ENCODE measurements around the gene RHOT2.
A peak's percentile ranks its signal among the peaks of the same experiment; 100 is the strongest.

The RHOT2 gene

DNA sequence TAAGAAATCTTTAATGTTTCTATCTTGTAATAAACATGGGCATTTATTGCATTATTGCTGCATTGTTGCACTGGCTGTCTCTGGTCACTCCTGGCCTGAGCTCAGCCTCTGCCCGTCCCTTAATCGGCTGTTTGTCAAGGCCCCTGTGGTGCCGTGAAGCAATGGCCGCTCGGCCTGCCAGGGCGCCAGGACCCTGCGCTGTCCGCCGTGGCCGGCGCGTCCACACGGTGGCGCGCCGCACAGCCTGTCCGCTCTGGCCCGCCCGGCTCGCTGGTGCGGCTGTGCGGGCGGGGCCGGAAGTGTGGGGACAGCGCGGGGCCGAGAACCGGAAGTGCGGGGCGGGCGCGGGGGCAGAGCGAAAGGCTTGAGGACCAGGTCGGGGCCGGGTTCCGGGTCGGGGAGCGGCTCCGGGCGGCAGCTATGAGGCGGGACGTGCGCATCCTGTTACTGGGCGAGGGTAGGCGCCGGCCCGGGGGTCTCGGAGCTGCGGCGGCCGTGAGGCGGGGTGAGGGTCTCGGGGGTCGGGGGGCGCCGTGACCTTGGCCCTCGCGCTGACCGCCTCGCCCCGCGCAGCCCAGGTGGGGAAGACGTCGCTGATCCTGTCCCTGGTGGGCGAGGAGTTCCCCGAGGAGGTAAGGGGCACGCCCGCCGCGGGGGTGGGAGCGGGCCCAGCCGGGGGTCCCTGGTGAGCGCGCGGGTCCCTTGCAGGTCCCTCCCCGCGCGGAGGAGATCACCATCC is at the start of gene RHOT2:
Gene RHOT2, plus strand, starts transcription at position 353 of the 739 bp plus-strand sequence. Its CDS starts 68 bp downstream, at position 421.
- DNase-seq = peak; percentile 90

DNA sequence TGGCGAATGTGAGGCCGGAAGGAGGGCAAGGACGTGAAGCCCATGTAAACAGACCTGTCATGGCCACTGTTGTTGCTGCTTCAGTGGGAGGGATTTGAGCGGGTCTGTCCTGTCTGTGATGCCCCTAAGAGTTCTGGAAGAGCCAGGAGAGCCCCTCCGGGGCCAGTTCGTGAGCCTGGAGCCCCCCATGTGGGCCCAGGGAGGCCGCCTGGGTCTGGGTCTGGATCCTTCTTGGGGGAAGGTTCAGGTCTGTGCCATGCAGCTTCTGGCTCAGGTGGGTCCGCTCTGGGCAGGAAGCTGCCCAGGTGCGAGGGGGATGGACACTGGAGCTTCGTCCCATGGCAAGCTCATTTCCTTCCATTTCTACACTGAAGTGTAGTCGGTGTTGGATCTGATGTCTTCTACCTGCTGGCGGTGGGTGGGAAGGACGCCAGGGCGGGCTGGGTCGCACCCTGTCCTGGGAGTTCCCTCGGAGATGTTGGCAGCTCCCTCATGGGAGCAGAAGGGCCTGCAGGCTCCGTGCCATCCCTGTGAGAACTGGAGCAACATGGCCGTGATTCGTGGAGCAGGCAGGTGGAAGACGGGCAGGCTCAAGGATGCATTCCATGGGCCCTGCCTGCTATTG is 48.3 kb upstream of the RHOT2 start:
- DNase-seq = no peak

DNA sequence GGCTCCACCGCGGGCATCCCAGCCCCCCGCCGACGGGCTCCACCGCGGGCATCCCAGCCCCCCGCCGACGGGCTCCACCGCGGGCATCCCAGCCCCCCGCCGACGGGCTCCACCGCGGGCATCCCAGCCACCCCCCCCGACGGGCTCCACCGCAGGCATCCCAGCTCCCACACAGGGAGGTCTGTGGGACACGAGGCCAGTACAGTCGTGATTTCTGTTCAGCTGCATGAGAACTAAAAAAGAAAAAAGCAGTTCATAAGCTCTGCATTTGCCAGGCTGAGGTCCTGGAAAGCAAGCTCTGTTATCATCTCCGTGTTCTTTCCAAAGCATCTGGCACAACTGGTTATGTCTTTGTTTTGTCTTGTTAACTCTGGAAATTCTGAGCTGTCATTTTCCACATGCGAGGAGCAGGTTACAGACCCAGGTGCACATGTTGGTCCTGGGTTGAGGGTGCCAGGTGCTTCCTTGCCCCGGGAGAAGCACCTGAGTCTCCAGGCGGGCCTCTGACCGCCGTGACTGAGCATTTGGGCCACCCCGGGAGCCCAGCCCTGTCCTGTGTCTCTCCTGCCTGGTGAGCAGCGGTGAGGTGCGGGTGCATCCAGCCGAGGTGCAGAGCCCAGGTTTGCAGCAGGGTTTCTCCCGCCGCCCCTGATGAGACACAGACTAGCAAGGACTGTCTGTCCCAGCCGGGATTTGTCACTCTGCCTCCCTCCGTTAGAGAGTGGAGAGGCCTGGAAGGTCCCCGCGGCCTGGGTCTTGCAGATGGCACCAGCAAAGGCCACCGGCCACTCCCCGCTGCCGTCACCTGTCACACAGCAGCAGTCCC is 47.0 kb upstream of the RHOT2 start:
- DNase-seq = no peak

DNA sequence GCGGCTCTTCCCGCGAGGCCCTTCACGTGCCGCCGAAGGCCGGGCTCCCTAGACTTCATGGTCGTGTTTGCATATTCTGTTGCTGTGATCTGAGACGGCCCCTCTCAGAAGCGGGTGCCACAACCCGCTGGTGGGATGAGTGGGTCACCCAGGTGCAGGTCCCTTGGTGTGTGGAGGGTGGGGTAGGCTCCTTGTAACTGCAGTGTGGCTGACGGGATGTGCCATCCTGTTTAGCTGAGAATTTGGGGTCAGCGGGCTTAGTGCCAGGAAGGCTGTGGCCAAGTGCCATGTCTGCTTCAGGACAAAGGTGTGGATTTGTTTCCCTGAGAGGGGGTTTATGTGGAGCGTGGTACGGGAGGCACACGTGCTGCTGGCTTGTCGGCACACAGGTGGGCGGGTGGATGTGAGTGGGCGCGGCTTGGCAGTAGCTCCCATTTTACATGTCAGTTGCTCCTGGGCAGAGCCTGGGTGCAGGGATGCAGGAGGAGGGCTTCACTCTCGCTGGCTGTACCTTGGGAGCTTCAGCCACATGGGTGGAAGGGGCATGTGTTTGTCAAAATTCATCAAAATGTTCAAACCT is 46.3 kb upstream of the RHOT2 start:
- DNase-seq = peak; percentile 45

DNA sequence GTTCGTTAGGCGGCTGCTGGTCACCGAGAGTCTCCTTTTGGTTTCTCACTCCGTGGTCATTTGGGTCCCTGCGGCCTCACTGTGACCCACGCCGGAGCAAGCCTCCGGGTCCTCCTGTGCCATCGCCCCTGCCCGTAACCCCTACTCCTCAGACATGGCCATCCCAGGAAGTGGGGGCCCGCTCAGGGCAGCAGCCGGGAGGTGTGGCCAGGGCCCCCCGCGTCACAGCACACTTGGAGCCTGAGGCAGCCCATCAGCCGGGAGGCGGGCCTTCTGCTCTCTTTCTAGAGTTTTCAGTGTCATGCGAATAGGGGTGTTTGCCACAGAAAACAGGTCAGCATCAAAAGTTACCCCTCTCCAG is 45.0 kb upstream of the RHOT2 start:
- DNase-seq = no peak

DNA sequence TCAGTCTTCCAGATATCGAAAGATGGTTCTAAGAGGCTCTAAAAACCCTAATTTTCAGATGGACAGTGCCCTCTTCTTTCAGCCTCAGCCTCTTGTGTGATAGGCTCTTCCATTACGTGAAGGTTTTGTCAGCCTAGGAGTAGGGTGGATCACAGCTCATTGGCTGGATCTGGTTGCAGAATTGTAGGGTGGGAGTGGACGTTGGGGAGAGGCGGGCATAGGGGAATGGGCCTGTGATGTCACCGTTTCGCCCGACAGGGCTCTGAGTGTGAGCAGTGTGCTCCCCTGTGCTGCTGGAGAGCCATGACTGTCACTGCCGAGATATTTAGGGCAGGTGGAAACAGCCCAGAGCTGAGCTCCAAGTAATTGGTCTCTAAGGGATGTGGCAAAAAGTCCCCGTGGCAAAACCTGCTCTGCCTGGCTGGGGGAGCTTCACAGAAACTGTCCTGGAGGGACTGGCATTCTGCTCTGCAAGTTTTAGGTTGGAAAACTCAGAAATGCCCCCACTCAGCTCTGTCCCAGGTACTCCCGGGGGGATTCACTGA is 43.3 kb upstream of the RHOT2 start:
- no peak for DNase-seq

DNA sequence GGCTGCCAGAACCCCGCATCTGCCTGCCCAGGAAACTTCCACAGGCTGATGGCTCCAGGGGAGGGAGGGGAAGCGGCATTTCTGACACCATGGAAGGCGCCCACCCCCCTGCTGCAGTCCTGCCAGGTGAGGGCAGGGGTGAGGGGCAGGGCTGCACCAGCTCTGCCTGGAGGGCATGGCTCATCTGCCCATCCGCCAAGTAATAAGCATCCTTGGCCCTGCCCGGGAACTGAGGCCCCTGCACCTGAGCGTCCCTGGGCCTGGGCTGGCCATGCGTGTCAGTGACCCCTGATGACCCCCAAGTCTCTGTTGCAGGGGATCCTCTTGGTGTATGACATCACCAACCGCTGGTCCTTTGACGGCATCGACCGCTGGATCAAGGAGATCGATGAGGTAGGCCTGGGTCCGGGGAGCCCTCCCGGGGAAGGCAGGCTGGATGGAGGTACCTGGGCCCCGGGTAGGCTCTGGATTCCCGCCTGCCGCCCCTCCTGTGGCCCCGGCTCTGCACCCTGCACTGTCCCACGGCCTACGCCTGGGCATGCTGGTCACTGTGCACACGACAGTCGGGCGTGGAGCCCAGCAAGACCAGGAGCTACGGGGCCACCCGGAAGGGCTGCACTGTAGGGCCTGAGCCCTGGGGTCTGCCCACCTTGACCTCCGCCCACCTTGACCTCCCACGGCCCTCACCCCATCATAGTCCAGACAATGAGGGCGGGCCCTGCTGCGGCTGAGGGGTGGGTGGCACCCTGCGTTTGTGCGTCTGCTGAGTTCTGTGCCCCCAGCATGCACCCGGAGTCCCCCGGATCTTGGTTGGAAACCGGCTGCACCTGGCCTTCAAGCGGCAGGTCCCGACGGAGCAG is 42.6 kb upstream of the RHOT2 start:
- DNase-seq = no peak

DNA sequence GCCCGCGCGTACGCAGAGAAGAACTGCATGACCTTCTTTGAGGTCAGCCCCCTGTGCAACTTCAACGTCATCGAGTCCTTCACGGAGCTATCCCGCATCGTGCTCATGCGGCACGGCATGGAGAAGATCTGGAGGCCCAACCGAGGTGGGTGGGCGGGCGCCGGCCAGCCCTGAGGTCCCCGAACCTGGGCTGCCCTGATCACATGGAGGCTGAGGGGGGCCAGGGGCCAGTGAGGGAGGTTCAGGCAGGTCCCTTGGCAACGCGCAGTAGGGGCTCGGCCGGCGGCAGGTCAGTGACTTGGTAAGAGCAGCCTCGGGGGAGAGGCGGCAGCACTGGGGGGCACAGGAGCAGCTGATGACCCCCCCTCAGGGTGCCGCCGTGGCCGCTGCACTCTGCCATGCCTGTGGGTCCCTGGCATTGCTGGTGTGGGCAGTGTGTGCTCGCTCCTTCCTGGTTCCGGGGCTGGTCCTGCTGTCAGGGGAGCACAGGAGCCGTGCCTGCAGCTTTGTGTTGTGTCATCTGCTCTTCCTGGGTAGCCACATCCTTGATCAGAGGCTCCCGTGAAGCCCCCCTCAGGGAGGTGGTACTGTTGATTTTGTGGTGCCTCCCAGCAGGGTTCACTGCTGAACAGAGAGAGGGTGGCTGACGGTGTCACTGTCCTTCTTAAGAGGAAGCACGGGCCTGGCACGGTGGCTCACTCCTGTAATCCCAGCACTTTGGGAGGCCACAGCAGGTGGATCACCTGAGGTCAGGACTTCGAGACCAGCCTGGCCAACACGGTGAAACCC is 41.8 kb upstream of the RHOT2 start:
- DNase-seq = no peak

DNA sequence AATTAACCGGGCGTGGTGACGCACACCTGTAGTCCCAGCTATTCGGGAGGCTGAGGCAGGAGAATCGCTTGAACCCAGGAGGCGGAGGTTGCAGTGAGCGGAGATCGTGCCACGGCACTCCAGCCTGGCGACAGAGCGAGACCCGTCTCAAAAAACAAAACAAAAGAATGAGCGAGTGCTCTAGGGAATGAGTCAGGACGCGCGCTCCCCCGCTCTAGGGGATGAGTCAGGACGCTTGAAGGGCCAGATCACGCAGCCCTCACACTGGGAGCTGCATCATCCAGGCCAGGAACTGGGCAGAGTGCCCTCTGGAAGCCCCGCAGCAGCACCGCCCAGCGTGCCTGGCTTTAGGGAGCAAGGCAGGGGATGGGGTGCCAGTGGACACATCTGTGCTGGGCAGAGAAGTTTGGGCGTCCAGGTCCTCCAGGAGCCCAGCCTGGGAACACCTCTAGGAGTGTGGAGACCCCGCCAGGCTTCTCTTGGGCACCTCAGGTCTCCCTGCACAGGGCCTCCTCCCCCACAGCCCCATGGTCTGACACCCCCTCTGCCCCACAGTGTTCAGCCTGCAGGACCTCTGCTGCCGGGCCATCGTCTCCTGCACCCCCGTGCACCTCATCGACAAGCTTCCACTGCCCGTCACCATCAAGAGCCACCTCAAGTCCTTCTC is 41.0 kb upstream of the RHOT2 start:
- no peak for DNase-seq

DNA sequence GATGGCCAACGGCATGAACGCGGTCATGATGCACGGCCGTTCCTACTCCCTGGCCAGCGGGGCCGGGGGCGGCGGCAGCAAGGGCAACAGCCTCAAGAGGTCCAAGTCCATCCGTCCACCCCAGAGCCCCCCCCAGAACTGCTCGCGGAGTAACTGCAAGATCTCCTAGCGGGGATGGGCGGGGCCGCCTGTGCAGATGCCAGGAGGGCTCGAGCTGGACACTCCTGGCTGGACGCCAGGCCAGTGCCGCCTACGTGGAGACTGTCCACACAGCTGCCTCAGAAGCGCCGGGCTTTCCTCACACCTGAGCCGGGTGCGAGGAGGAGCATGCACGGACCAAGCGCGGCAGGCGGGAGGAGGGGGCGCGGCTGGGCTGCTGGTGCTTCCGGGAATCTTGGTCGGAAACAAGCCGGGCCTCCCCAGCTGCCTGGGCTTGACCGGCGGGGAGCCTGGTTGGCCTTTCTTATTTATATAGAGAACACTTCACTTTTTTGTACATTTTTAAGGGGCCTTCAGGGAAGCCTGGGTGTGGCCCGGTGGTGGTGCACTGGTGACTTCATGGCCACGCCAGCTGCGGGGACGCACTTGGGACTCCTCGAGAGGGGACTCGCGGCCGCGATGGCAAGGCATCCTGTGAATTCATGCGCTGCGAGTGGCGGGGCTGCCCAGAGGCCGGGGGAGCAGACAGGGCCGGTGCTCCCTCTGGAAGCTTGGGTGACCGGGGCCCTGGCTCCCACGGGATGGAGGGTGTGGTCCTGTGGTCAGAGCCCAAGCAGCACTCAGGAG is 40.3 kb upstream of the RHOT2 start:
- DNase-seq = no peak

DNA sequence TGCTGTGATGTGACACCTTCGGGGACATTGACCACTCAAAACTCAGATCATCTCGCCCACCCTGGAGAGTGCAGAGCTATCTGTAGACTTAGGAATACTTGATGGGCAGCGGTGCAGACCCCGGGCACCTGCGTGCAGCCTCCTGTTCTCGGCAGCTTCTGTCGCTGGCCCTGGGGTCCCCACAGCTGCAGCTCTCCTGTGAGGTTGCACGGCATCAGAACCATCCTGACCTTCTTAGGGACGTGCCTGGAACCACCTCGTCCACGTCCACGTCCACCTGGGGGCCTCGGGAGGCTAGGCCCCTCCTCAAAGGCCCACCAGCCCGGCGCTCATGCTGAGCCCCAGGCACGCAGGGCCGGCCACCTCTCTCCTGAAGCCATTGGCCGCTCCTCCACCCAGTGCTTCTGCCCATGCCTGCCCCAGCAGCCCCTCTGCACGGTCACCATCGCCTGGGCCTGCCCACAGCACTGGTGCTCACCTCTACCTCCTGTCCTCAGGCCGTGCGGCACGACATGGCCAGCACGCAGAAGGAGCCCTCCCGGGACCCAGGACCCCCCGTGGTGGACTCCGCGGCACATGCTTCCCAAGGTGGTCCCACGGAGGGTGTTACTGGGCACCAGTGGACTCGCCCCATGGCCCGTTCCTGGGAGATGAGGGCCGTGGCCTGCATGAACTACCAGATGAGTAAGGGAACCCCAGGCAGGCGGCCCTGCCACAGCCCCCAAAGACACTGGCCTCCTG is 39.4 kb upstream of the RHOT2 start:
- no peak for DNase-seq

DNA sequence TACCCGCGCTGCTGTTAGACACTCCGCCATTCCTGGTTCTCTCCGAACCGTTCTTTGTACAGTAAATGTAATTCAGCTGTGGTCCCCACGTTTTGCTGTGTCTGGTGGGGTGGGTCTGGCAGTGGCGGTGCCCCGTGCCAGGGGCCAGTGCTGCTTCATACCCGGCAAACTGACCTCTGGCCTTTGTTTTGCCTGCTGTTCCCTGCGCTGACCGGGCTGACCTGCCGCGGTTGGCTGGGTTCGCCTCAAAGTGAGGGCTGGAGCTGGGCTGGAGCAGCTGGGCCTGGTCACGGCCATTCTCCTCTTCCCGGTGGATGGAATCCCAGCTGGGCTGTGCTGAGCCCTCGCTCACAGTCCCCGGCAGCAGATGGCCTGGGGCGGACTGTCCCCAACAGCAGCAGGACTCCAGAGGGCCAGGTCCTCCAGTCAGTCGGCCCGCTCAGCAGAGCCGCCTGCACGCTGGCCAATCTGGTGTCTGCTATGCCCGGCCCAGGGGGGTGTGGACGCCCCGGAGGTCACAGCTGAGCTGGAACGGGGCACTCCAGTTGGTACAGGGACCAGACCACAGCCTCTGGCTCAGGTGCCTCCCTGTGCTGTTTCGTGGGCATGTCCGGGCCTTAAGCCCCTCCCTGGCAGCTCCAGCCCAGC is 38.6 kb upstream of the RHOT2 start:
- no peak for DNase-seq

DNA sequence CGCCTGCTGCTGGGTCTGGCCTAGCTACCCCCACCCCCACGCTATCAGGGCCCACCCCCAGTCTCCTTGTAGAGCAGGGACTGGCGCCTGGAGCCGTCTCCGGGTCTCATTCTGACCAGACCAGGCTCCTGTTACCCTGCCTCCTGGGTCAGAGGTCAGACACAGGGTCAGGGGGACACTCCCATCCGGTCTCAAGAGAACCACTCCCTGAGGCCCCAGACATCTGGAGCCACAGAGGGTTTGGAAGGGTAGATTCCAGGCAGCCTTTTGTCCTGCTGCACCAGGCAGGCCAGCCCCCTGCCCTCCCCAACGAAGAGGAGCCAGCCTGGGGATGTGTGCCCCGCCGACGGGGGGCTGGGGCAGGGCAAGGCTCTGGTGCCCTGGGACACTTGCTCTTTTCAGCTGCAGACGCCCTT is 38.1 kb upstream of the RHOT2 start:
- no peak for DNase-seq

DNA sequence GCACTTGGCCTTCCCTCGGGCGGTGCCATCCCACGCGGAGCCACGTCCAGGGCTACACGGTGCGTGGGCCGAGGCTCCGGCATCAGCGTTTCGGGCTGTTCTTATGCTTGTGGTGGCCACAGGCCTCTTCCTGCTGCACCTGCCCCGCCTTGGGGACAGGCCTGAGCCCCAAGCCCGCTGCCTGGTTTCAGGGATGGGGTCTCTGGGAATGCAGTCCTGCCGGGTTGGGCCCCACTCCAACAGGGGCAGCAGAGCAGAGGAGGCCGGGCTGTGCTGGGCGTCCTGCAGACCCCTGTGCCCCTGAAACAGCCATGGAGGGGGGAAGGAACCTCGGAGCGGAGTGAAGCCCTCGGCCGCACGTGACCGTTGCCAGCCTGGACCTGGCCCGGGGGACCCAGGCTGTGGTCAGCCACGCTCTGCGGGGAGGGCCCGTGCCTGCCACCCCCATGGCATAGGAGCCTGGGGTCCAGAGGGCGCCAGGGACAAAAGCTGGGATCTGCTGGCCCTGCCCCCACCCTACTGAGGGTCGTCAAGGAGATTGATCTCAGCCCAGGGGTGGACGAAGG is 37.6 kb upstream of the RHOT2 start:
- no peak for DNase-seq

DNA sequence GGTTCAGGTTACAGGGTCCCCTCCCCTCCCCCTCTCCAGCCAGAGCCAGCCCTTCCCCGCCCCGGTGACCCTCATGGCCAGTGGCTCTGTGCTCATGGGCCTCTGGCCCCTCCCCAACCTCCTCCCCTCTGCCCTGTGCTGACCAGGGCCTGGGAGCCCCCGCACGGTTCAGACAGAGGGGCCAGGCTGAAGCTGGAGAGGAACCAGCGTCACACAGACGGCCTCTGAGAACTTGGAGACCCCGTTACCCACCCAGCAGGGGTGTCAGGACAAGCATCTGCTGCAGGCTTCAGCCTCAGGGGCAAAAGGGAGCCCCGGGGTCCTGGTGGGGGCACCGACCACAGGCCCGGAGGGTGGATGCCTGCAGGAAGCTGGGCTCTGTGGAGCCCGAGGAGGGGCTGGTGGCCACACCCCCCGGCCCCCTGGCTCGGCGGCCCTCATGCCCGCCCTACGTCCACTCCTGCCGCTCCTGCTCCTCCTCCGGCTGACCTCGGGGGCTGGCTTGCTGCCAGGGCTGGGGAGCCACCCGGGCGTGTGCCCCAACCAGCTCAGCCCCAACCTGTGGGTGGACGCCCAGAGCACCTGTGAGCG is 37.0 kb upstream of the RHOT2 start, which contains the start of gene WFIKKN1:
Gene WFIKKN1, plus strand, starts transcription at position 171 of the 591 bp plus-strand sequence. Its CDS starts 269 bp downstream, at position 440.
- DNase-seq = no peak

DNA sequence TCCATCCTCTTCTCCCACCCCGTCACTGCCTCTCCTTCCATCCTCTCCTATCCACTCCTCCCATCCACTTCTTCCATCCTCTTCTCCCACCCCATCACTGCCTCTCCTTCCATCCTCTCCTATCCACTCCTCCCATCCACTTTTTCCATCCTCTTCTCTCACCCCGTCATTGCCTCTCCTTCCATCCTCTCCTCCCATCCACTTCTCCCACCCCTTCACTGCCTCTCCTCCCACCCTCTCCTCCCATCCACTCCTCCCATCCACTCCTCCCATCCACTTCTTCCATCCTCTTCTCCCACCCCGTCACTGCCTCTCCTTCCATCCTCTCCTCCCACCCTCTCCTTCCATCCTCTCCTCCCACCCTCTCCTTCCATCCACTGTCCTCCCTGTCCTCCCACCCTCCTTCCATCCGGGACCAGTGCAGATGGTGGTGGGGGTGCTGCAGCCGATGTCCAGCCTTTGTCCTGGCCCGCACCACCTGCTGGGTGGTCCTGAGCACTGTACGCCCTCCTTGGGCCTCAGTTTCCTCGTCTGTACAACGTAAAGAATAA is 36.0 kb upstream of the RHOT2 start:
- no peak for DNase-seq

Measured in NCI-H2171 (cell line).